Right lobe of liver (tissue), 4 donors: ENCODE data around the gene KCND1.

Experiments used
- POLR2A ChIP-seq: fragments of 450-650 bp; IDR thresholded peaks from one replicate; pipeline ENCODE4 v1.6.1; 2017; ENCODE audit warnings: antibody characterized with exemption, mild to moderate bottlenecking
- TF ChIP-seq, protein P1 (sequence below), 4 donors: fragments of 200-600 bp in 3 of 4; fragments of 450-650 bp in 1 of 4; IDR thresholded peaks; one replicate each; pipeline versions ENCODE4 v1.5.1 to v1.8.0; 2016 to 2022; ENCODE audit warnings: antibody characterized with exemption in 4 of 4, mild to moderate bottlenecking in 2 of 4
- donor health status: DM: no; HTN: no; CAD: no.
- donor health status: DM: no; HTN: no; CAD: no.
- donor health status: DM: no; HTN: yes; CAD: no.

DNA sequence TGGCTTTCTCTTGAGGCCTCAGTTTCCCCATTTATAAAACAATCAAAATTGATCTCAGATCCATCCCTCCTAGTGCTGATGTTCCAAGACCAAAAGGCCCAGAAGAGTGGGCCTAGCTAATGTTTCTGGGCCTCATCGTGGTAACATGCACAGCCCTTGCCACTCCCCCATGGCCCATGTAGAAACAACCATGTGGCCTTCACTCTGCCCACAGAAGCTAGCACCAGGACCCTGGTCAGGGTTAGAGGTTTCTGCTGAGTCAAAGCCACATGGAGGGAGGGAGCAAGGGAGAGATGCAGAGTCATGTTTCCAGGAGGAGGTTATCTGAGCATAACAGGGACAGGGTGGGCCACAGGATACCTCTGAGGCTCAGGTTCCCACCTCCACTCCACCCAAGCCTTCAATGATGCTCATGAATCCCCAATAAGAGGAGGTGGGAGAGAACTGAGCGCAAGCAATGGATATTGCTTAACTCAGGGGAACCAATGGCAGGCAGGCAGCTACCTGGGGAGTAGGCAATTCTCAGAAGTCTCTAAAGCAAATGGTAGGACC is 31.2 kb downstream of the KCND1 start:
- TF ChIP-seq, protein P1, sequence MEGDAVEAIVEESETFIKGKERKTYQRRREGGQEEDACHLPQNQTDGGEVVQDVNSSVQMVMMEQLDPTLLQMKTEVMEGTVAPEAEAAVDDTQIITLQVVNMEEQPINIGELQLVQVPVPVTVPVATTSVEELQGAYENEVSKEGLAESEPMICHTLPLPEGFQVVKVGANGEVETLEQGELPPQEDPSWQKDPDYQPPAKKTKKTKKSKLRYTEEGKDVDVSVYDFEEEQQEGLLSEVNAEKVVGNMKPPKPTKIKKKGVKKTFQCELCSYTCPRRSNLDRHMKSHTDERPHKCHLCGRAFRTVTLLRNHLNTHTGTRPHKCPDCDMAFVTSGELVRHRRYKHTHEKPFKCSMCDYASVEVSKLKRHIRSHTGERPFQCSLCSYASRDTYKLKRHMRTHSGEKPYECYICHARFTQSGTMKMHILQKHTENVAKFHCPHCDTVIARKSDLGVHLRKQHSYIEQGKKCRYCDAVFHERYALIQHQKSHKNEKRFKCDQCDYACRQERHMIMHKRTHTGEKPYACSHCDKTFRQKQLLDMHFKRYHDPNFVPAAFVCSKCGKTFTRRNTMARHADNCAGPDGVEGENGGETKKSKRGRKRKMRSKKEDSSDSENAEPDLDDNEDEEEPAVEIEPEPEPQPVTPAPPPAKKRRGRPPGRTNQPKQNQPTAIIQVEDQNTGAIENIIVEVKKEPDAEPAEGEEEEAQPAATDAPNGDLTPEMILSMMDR (IDR thresholded peaks at IDR 0.05): no peak
- no peak for TF ChIP-seq POLR2A
